ENCODE results near the gene FOXN1.

The FOXN1 gene

GRCh38 chr17:28555022-28555421 is 48.9 kb downstream of the FOXN1 start:
- Histone ChIP-seq H3K27ac (ENCODE audit: low read depth, low read length) (no peak overlapping the region), H3K79me2 (ENCODE audit: control insufficient read depth, insufficient read depth, low read length) (no peaks in the 10 kb centered on the region), H3K18ac (ENCODE audit: low read length) (no peak overlapping the region), H3K4me3 (ENCODE audit: low read length) (no peak overlapping the region), H3K9ac (ENCODE audit: low read length) (no peak overlapping the region), H3K4me1 (ENCODE audit: control insufficient read depth, low read depth, low read length) (peaks cover 6% of the 10 kb centered on the region), H3K27me3 (ENCODE audit: insufficient read depth, low read length, poor library complexity) (no peaks in the 10 kb centered on the region), H3K36me3 (ENCODE audit: control insufficient read depth, insufficient read depth, low read length) (peaks cover 3% of the 10 kb centered on the region), H2BK15ac (replicated peaks; ENCODE audit: low read depth) (no peak overlapping the region), H2AK5ac (ENCODE audit: low read length) (no peak overlapping the region), H3K4ac (ENCODE audit: low read depth, low read length) (no peak overlapping the region), H4K8ac (ENCODE audit: low read depth, low read length) (no peak overlapping the region), H3K79me1 (ENCODE audit: low read length) (peaks cover 6% of the 10 kb centered on the region), H4K5ac (ENCODE audit: low read length) (no peak overlapping the region), H3K4me2 (ENCODE audit: low read length) (no peak overlapping the region), H3K56ac (ENCODE audit: low read length) (no peak overlapping the region), H2BK5ac (ENCODE audit: low read length) (no peak overlapping the region), H3K23ac (ENCODE audit: low read length) (no peak overlapping the region), H2BK120ac (ENCODE audit: low read depth, low read length) (no peak overlapping the region)
- DNase-seq = no peak
- no CpG with 5 or more reads among the region's 3 CpGs for WGBS (ENCODE audit: extremely low coverage, insufficient coverage, low lambda C conversion rate)

GRCh38 chr17:28563475-28563874 is 57.3 kb downstream of the FOXN1 start:
- H3K4me1 ChIP-seq (ENCODE audit: control insufficient read depth, low read depth, low read length) = no peaks in the 10 kb centered on the region
- no peak overlapping the region for H3K27ac ChIP-seq (ENCODE audit: low read depth, low read length)
- H2BK15ac ChIP-seq (replicated peaks; ENCODE audit: low read depth) = no peak overlapping the region
- H3K9ac ChIP-seq (ENCODE audit: low read length) = no peak overlapping the region
- H3K4me2 ChIP-seq (ENCODE audit: low read length) = no peak overlapping the region
- no CpG with 5 or more reads among the region's 3 CpGs for WGBS (ENCODE audit: extremely low coverage, insufficient coverage, low lambda C conversion rate)
- no peak overlapping the region for H2BK5ac ChIP-seq (ENCODE audit: low read length)
- no peak overlapping the region for H3K4ac ChIP-seq (ENCODE audit: low read depth, low read length)
- no peaks in the 10 kb centered on the region for H3K79me2 ChIP-seq (ENCODE audit: control insufficient read depth, insufficient read depth, low read length)
- peaks cover 3% of the 10 kb centered on the region for H3K36me3 ChIP-seq (ENCODE audit: control insufficient read depth, insufficient read depth, low read length)
- no peak overlapping the region for H3K23ac ChIP-seq (ENCODE audit: low read length)
- no peak overlapping the region for H3K18ac ChIP-seq (ENCODE audit: low read length)
- no peaks in the 10 kb centered on the region for H3K27me3 ChIP-seq (ENCODE audit: insufficient read depth, low read length, poor library complexity)
- no peaks in the 10 kb centered on the region for H3K79me1 ChIP-seq (ENCODE audit: low read length)
- peak; percentile 65 for DNase-seq
- no peak overlapping the region for H2AK5ac ChIP-seq (ENCODE audit: low read length)
- no peak overlapping the region for H4K8ac ChIP-seq (ENCODE audit: low read depth, low read length)
- H3K4me3 ChIP-seq (ENCODE audit: low read length) = no peak overlapping the region
- H4K5ac ChIP-seq (ENCODE audit: low read length) = no peak overlapping the region
- no peak overlapping the region for H3K56ac ChIP-seq (ENCODE audit: low read length)
- no peak overlapping the region for H2BK120ac ChIP-seq (ENCODE audit: low read depth, low read length)

- no peaks in the 10 kb centered on the region for H3K36me3 ChIP-seq (ENCODE audit: control insufficient read depth, insufficient read depth, low read length)
- H3K4ac ChIP-seq (ENCODE audit: low read depth, low read length) = no peak overlapping the region
- no peak overlapping the region for H3K27ac ChIP-seq (ENCODE audit: low read depth, low read length)
- H2AK5ac ChIP-seq (ENCODE audit: low read length) = no peak overlapping the region
- H2BK120ac ChIP-seq (ENCODE audit: low read depth, low read length) = no peak overlapping the region
- peaks cover 3% of the 10 kb centered on the region for H3K4me1 ChIP-seq (ENCODE audit: control insufficient read depth, low read depth, low read length)
- no peak overlapping the region for H3K56ac ChIP-seq (ENCODE audit: low read length)
- no peak overlapping the region for H3K4me2 ChIP-seq (ENCODE audit: low read length)
- peaks cover 2% of the 10 kb centered on the region for H3K79me1 ChIP-seq (ENCODE audit: low read length)
- no peak overlapping the region for H4K5ac ChIP-seq (ENCODE audit: low read length)
- H2BK15ac ChIP-seq (replicated peaks; ENCODE audit: low read depth) = no peak overlapping the region
- no peak for DNase-seq
- peaks cover 2% of the 10 kb centered on the region for H3K79me2 ChIP-seq (ENCODE audit: control insufficient read depth, insufficient read depth, low read length)
- H2BK5ac ChIP-seq (ENCODE audit: low read length) = no peak overlapping the region
- no peak overlapping the region for H4K8ac ChIP-seq (ENCODE audit: low read depth, low read length)
- no peak overlapping the region for H3K9ac ChIP-seq (ENCODE audit: low read length)
- H3K27me3 ChIP-seq (ENCODE audit: insufficient read depth, low read length, poor library complexity) = no peaks in the 10 kb centered on the region
- no peak overlapping the region for H3K18ac ChIP-seq (ENCODE audit: low read length)
- H3K4me3 ChIP-seq (ENCODE audit: low read length) = no peak overlapping the region
- H3K23ac ChIP-seq (ENCODE audit: low read length) = no peak overlapping the region
- no CpG with 5 or more reads among the region's 3 CpGs for WGBS (ENCODE audit: extremely low coverage, insufficient coverage, low lambda C conversion rate)
These were observed 61.5 kb downstream of the FOXN1 start for GRCh38 chr17:28567604-28568003.

GRCh38 chr17:28569446-28569845 is 63.3 kb downstream of the FOXN1 start:
- H3K9ac ChIP-seq (ENCODE audit: low read length) = peak overlapping the region; percentile 25
- no peak overlapping the region for H4K8ac ChIP-seq (ENCODE audit: low read depth, low read length)
- no peak overlapping the region for H2BK120ac ChIP-seq (ENCODE audit: low read depth, low read length)
- no peak overlapping the region for H3K18ac ChIP-seq (ENCODE audit: low read length)
- H2BK5ac ChIP-seq (ENCODE audit: low read length) = no peak overlapping the region
- peaks cover 2% of the 10 kb centered on the region for H3K79me2 ChIP-seq (ENCODE audit: control insufficient read depth, insufficient read depth, low read length)
- H3K4ac ChIP-seq (ENCODE audit: low read depth, low read length) = no peak overlapping the region
- WGBS (ENCODE audit: extremely low coverage, insufficient coverage, low lambda C conversion rate) = no CpG with 5 or more reads among the region's 1 CpG
- no peak overlapping the region for H3K56ac ChIP-seq (ENCODE audit: low read length)
- H2BK15ac ChIP-seq (replicated peaks; ENCODE audit: low read depth) = no peak overlapping the region
- H3K4me1 ChIP-seq (ENCODE audit: control insufficient read depth, low read depth, low read length) = peaks cover 3% of the 10 kb centered on the region
- no peaks in the 10 kb centered on the region for H3K27me3 ChIP-seq (ENCODE audit: insufficient read depth, low read length, poor library complexity)
- H4K5ac ChIP-seq (ENCODE audit: low read length) = no peak overlapping the region
- H3K27ac ChIP-seq (ENCODE audit: low read depth, low read length) = no peak overlapping the region
- H3K23ac ChIP-seq (ENCODE audit: low read length) = peak overlapping the region; percentile 74
- H3K36me3 ChIP-seq (ENCODE audit: control insufficient read depth, insufficient read depth, low read length) = no peaks in the 10 kb centered on the region
- H3K4me2 ChIP-seq (ENCODE audit: low read length) = no peak overlapping the region
- H3K79me1 ChIP-seq (ENCODE audit: low read length) = peaks cover 2% of the 10 kb centered on the region
- H3K4me3 ChIP-seq (ENCODE audit: low read length) = no peak overlapping the region
- DNase-seq = no peak
- H2AK5ac ChIP-seq (ENCODE audit: low read length) = no peak overlapping the region

GRCh38 chr17:28570716-28571360 is 64.7 kb downstream of the FOXN1 start:
- peak overlapping the region; percentile 83 for H3K56ac ChIP-seq (ENCODE audit: low read length)
- peaks cover 2% of the 10 kb centered on the region for H3K79me1 ChIP-seq (ENCODE audit: low read length)
- DNase-seq = peak; percentile 75
- WGBS (ENCODE audit: extremely low coverage, insufficient coverage, low lambda C conversion rate) = no CpG with 5 or more reads among the region's 39 CpGs
- H3K23ac ChIP-seq (ENCODE audit: low read length) = no peak overlapping the region
- no peak overlapping the region for H2AK5ac ChIP-seq (ENCODE audit: low read length)
- no peak overlapping the region for H3K18ac ChIP-seq (ENCODE audit: low read length)
- H3K36me3 ChIP-seq (ENCODE audit: control insufficient read depth, insufficient read depth, low read length) = peaks cover 1% of the 10 kb centered on the region
- H4K8ac ChIP-seq (ENCODE audit: low read depth, low read length) = no peak overlapping the region
- H3K4me3 ChIP-seq (ENCODE audit: low read length) = peak overlapping the region; percentile 56
- H3K4me1 ChIP-seq (ENCODE audit: control insufficient read depth, low read depth, low read length) = peaks cover 3% of the 10 kb centered on the region
- no peak overlapping the region for H2BK5ac ChIP-seq (ENCODE audit: low read length)
- H3K4ac ChIP-seq (ENCODE audit: low read depth, low read length) = no peak overlapping the region
- no peak overlapping the region for H3K27ac ChIP-seq (ENCODE audit: low read depth, low read length)
- peak overlapping the region; percentile 97 for H3K4me2 ChIP-seq (ENCODE audit: low read length)
- H3K27me3 ChIP-seq (ENCODE audit: insufficient read depth, low read length, poor library complexity) = no peaks in the 10 kb centered on the region
- peaks cover 2% of the 10 kb centered on the region for H3K79me2 ChIP-seq (ENCODE audit: control insufficient read depth, insufficient read depth, low read length)
- peak overlapping the region; percentile 85 for H3K9ac ChIP-seq (ENCODE audit: low read length)
- H2BK120ac ChIP-seq (ENCODE audit: low read depth, low read length) = no peak overlapping the region
- no peak overlapping the region for H4K5ac ChIP-seq (ENCODE audit: low read length)
- no peak overlapping the region for H2BK15ac ChIP-seq (replicated peaks; ENCODE audit: low read depth)
